H1 (cell line): ENCODE measurements around the gene OR4P4. TPM values are rescaled to one million over a fixed set of nuclear protein-coding genes. Genes with fewer than 3 reads are reported as not detected.

Experiments
- CTCF ChIA-PET: fragments of 300-600 bp; sonication (Branson Sonifier 250); formaldehyde crosslinking; loops from one replicate; lab custom pipeline; 2021; ENCODE audit not compliant: partially characterized antibody; lab: Charles Lee
- POLR2A ChIA-PET: fragments of 300-600 bp; sonication (Branson Sonifier 250); formaldehyde crosslinking; loops from one replicate; lab custom pipeline; 2021; ENCODE audit warnings: inconsistent platforms; ENCODE audit not compliant: partially characterized antibody; lab: Charles Lee
- DNase-seq, 2 experiments: peaks; one replicate each; pipeline versions ENCODE4 v3.0.0 to v3.0.0-alpha.2; 2010 to 2022; ENCODE audit warnings: low spot score in 2 of 2, low read depth in 1 of 2, mixed read lengths in 1 of 2
- FAIRE-seq: peaks from 2 replicates; lab custom pipeline; 2011; peaks lifted over from hg19 to GRCh38; lab: Jason Lieb, UNC
- H2AFZ ChIP-seq: 2 replicates; pipeline ENCODE4 v1.8.1; 2012; ENCODE audit warnings: low read length, inconsistent platforms
- H2AK5ac ChIP-seq: 2 replicates; pipeline ENCODE4 v1.6.1; 2013; ENCODE audit warnings: low read depth, low read length
- H2BK120ac ChIP-seq: replicated peaks from 2 replicates; pipeline ENCODE3; 2013; ENCODE audit warnings: low read depth, low read length, inconsistent platforms
- H2BK12ac ChIP-seq: 2 replicates; pipeline ENCODE4 v1.6.1; 2013; ENCODE audit warnings: low read depth, low read length
- H2BK15ac ChIP-seq: 2 replicates; pipeline ENCODE4 v1.6.1; 2013; ENCODE audit warnings: low read length
- H2BK20ac ChIP-seq: 2 replicates; pipeline ENCODE4 v1.6.1; 2013; ENCODE audit warnings: low read length
- H2BK5ac ChIP-seq: 2 replicates; pipeline ENCODE4 v1.6.1; 2013; ENCODE audit warnings: low read depth, low read length
- H3K14ac ChIP-seq: 2 replicates; pipeline ENCODE4 v1.6.1; 2013; ENCODE audit warnings: inconsistent platforms; ENCODE audit not compliant: insufficient read length
- H3K18ac ChIP-seq: 2 replicates; pipeline ENCODE4 v1.6.1; 2013; ENCODE audit warnings: low read length; ENCODE audit errors: extremely low read depth
- H3K23ac ChIP-seq: 2 replicates; pipeline ENCODE4 v1.6.1; 2013; ENCODE audit warnings: inconsistent platforms; ENCODE audit not compliant: insufficient read length
- H3K23me2 ChIP-seq: 2 replicates; pipeline ENCODE4 v1.6.1; 2013; ENCODE audit warnings: low read depth, low read length
- H3K27ac ChIP-seq: 2 replicates; pipeline ENCODE4 v1.6.1; 2011; ENCODE audit warnings: low read depth, low read length, inconsistent platforms
- H3K27me3 ChIP-seq, 4 experiments: replicated peaks in 1 of 4; 1 replicate in 1 of 4; 2 replicates in 3 of 4; pipeline versions ENCODE4 v1.6.1 to v1.8.1; 2011 to 2013; ENCODE audit warnings: low read length in 3 of 4, mild to moderate bottlenecking in 3 of 4, inconsistent platforms in 2 of 4, mixed read lengths in 2 of 4, moderate library complexity in 1 of 4; ENCODE audit not compliant: control insufficient read depth in 3 of 4, insufficient read depth in 3 of 4; ENCODE audit errors: extremely low read depth in 1 of 4
- H3K36me3 ChIP-seq, 4 experiments: 2 replicates each; pipeline versions ENCODE4 v1.6.1 to v1.8.1; 2011 to 2013; ENCODE audit warnings: mild to moderate bottlenecking in 4 of 4, low read length in 3 of 4, moderate library complexity in 2 of 4, control low read depth in 1 of 4, inconsistent platforms in 1 of 4; ENCODE audit not compliant: insufficient read depth in 4 of 4, control insufficient read depth in 2 of 4
- H3K4ac ChIP-seq: replicated peaks from 2 replicates; pipeline ENCODE3; 2013; ENCODE audit warnings: low read length, low read depth, mixed read lengths, inconsistent platforms; ENCODE audit not compliant: insufficient read length
- H3K4me1 ChIP-seq, 4 experiments: replicated peaks in 1 of 4; 1 replicate in 1 of 4; 2 replicates in 3 of 4; pipeline versions ENCODE4 v1.6.1 to v1.8.1; 2011 to 2013; ENCODE audit warnings: low read length in 3 of 4, inconsistent platforms in 2 of 4, mixed read lengths in 1 of 4; ENCODE audit not compliant: insufficient read depth in 4 of 4, control insufficient read depth in 3 of 4
- H3K4me2 ChIP-seq, 2 experiments: 2 replicates each; pipeline versions ENCODE4 v1.6.1 to v1.8.1; 2011 to 2013; ENCODE audit warnings: low read depth in 2 of 2, low read length in 2 of 2, control low read depth in 1 of 2, inconsistent platforms in 1 of 2, mild to moderate bottlenecking in 1 of 2; ENCODE audit not compliant: insufficient read depth in 1 of 2
- H3K4me3 ChIP-seq, 4 experiments: fragments of 200-600, 300-600 bp in 1 of 4; sonication (generic), shearing (Covaris generic), sonication (Bioruptor Twin) in 1 of 4; 2 replicates each; pipeline versions ENCODE4 v1.5.1 to v1.8.1; 2011 to 2016; ENCODE audit warnings: low read length in 4 of 4, low read depth in 3 of 4, control low read depth in 2 of 4, inconsistent platforms in 2 of 4, mild to moderate bottlenecking in 2 of 4, mixed read lengths in 1 of 4, moderate library complexity in 1 of 4; ENCODE audit not compliant: insufficient read depth in 2 of 4; ENCODE audit errors: extremely low read depth in 1 of 4
- H3K56ac ChIP-seq: replicated peaks from 2 replicates; pipeline ENCODE3; 2013; ENCODE audit warnings: low read depth, mild to moderate bottlenecking, mixed read lengths, low read length, inconsistent platforms; ENCODE audit not compliant: insufficient read length
- H3K79me1 ChIP-seq: 2 replicates; pipeline ENCODE4 v1.6.1; 2013; ENCODE audit warnings: low read depth, low read length, control low read depth
- H3K79me2 ChIP-seq, 2 experiments: 2 replicates each; pipeline versions ENCODE4 v1.6.1 to v1.8.1; 2012 to 2013; ENCODE audit warnings: low read length in 2 of 2, mild to moderate bottlenecking in 2 of 2, inconsistent platforms in 1 of 2; ENCODE audit not compliant: insufficient read depth in 2 of 2, control insufficient read depth in 1 of 2
- H3K9ac ChIP-seq, 4 experiments: replicated peaks in 1 of 4; 1 replicate in 1 of 4; 2 replicates in 3 of 4; pipeline versions ENCODE4 v1.6.1 to v1.8.1; 2011 to 2013; ENCODE audit warnings: low read depth in 3 of 4, low read length in 3 of 4, control low read depth in 2 of 4, mild to moderate bottlenecking in 2 of 4, moderate library complexity in 2 of 4, inconsistent platforms in 1 of 4; ENCODE audit errors: extremely low read depth in 1 of 4
- H3K9me3 ChIP-seq, 2 experiments: 2 replicates each; pipeline versions ENCODE4 v1.6.1 to v1.8.1; 2012 to 2013; ENCODE audit warnings: mild to moderate bottlenecking in 2 of 2, moderate library complexity in 2 of 2, control low read depth in 1 of 2, inconsistent platforms in 1 of 2, low read depth in 1 of 2, low read length in 1 of 2, mixed read lengths in 1 of 2; ENCODE audit not compliant: insufficient read depth in 2 of 2
- H4K20me1 ChIP-seq, 2 experiments: replicated peaks in 1 of 2; 2 replicates each; pipeline versions ENCODE3 to v1.8.1; 2011 to 2013; ENCODE audit warnings: inconsistent platforms in 2 of 2, low read length in 2 of 2, mild to moderate bottlenecking in 1 of 2; ENCODE audit not compliant: insufficient read depth in 2 of 2, control insufficient read depth in 1 of 2
- H4K5ac ChIP-seq: 2 replicates; pipeline ENCODE4 v1.6.1; 2013; ENCODE audit warnings: low read length, low read depth, mixed read lengths, inconsistent platforms; ENCODE audit not compliant: insufficient read length
- H4K8ac ChIP-seq: 2 replicates; pipeline ENCODE4 v1.8.0; 2013; ENCODE audit warnings: mild to moderate bottlenecking, moderate library complexity, low read length, inconsistent platforms; ENCODE audit not compliant: insufficient read depth; ENCODE audit errors: extremely low read depth
- H4K91ac ChIP-seq: replicated peaks from 2 replicates; pipeline ENCODE3; 2013; ENCODE audit warnings: low read length, mixed read lengths, inconsistent platforms; ENCODE audit not compliant: insufficient read length
- ATF2 ChIP-seq: IDR thresholded peaks from 2 replicates; pipeline ENCODE4 v1.6.1; 2012; ENCODE audit warnings: low read length, inconsistent platforms
- CEBPB ChIP-seq: IDR thresholded peaks from 2 replicates; pipeline ENCODE4 v1.6.1; 2012; ENCODE audit warnings: low read depth, low read length
- HDAC2 ChIP-seq, 2 experiments: fragments of 300-600 bp in 1 of 2; sonication (generic) in 1 of 2; IDR thresholded peaks; 2 replicates each; pipeline ENCODE4 v1.6.1; 2011 to 2012; ENCODE audit warnings: low read depth in 2 of 2, low read length in 2 of 2, mild to moderate bottlenecking in 2 of 2, moderate library complexity in 2 of 2, borderline replicate concordance in 1 of 2, inconsistent platforms in 1 of 2
- RNF2 ChIP-seq: fragments of 200-900, 300-1000 bp; sonication (generic); IDR thresholded peaks from 2 replicates; pipeline ENCODE4 v1.7.1; 2016; ENCODE audit warnings: borderline replicate concordance, low read depth, mild to moderate bottlenecking, antibody characterized with exemption, low read length; ENCODE audit not compliant: poor library complexity, severe bottlenecking; ENCODE audit errors: missing control alignments
- WGBS, 2 experiments: shearing (Covaris generic) in 1 of 2; methylation state at CpG; one replicate each; pipeline versions ENCODE4 v1.1.6 to v1.1.7; 2013 to 2015; ENCODE audit warnings: low lambda C conversion rate in 2 of 2, mixed read lengths in 2 of 2, inconsistent platforms in 1 of 2, low coverage in 1 of 2, missing lambda C conversion rate in 1 of 2; ENCODE audit not compliant: insufficient replicate concordance in 2 of 2, insufficient coverage in 1 of 2, insufficient read length in 1 of 2; ENCODE audit errors: extremely low coverage in 1 of 2, missing lambda C conversion rate in 1 of 2; 5-methylcytosine and 5-hydroxymethylcytosine counted together
- polyA plus RNA-seq, 7 experiments: library from polyadenylated mRNA; depleted of rRNA in 3 of 7; stranded (reverse) in 5 of 7; unstranded in 2 of 7; fragments of >200 nt in 5 of 7; fragments of 200-250 nt in 2 of 7; gene quantifications; 1 replicate in 5 of 7; 2 replicates in 1 of 7; 4 replicates in 1 of 7; pipeline versions ENCODE4 v1.2.1 to v1.2.3, GENCODE V29; 2011 to 2013; ENCODE audit warnings: missing spikeins in 2 of 7, mixed read lengths in 2 of 7
- total RNA-seq: library from RNA; stranded (reverse); fragmentation: NEBNext Ultra II Directional; extraction: Animal tissue kit (Norgen Biotek cat#: 25700); gene quantifications from 2 replicates; pipeline ENCODE4 v1.2.1, GENCODE V29; 2021
- TF ChIP-seq, protein P1 (sequence below): IDR thresholded peaks from 2 replicates; pipeline ENCODE4 v1.6.1; 2012; ENCODE audit warnings: inconsistent platforms

The OR4P4 gene
- total and polyA plus RNA-seq, 2 of the 8 experiments (the other 6 are each of a cell fraction or from before 2014, with no cell fraction given), result not detected

GRCh38 chr11:55661901-55662300 lies 27.0 kb downstream of the OR4P4 start, which contains the start of gene OR4C6:
TSS of gene OR4C6 (plus strand) at chr11:55662201. CDS start at chr11:55665167, 2,966 bp downstream.
- Histone ChIP-seq H4K8ac (no peak within 1 kb of the TSS), H3K23me2 (no peaks in the 10 kb centered on the region), H2BK12ac (no peak within 1 kb of the TSS), H3K27ac (no peak within 1 kb of the TSS), H2BK15ac (no peak within 1 kb of the TSS), H2BK5ac (no peak within 1 kb of the TSS), H2BK20ac (no peak within 1 kb of the TSS), H2BK120ac (no peak within 1 kb of the TSS), H2AK5ac (no peak within 1 kb of the TSS), H3K9me3 (peaks cover 36 to 37% of the 10 kb centered on the region in 2 experiments), H4K91ac (no peak within 1 kb of the TSS), H3K56ac (no peak within 1 kb of the TSS), H3K79me1 (no peaks in the 10 kb centered on the region), H3K4me3 (no peak within 1 kb of the TSS), H3K23ac (no peak within 1 kb of the TSS), H3K18ac (no peak within 1 kb of the TSS), H3K79me2 (no peaks in the 10 kb centered on the region), H3K4me1 (no peaks in the 10 kb centered on the region), H3K36me3 (no peaks in the 10 kb centered on the region), H2AFZ (no peak within 1 kb of the TSS), H4K20me1 (no peaks in the 10 kb centered on the region), H3K9ac (no peak within 1 kb of the TSS), H3K14ac (no peak within 1 kb of the TSS), H4K5ac (no peak within 1 kb of the TSS), H3K4ac (no peak within 1 kb of the TSS), H3K4me2 (no peak within 1 kb of the TSS), H3K27me3 (no peaks in the 10 kb centered on the region)
- ChIA-PET CTCF (no interaction called here), POLR2A (no interaction called here)
- DNase-seq (no peak), FAIRE-seq (no peak)
- 78% methylated on average over 1 of the region's 1 CpG; no CpG with 5 or more reads in 1 of the 2 experiments for WGBS, 2 experiments
- TF ChIP-seq CEBPB (no peak), ATF2 (no peak), RNF2 (no peak), HDAC2 (IDR thresholded peaks at IDR 0.05; ENCODE audit: borderline replicate concordance in 1 of 2, low read depth in 2 of 2, low read length in 2 of 2) (no peak)
- TF ChIP-seq, protein P1, sequence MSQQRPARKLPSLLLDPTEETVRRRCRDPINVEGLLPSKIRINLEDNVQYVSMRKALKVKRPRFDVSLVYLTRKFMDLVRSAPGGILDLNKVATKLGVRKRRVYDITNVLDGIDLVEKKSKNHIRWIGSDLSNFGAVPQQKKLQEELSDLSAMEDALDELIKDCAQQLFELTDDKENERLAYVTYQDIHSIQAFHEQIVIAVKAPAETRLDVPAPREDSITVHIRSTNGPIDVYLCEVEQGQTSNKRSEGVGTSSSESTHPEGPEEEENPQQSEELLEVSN, result no peak
